ENCODE data around the gene SAYSD1. TPM values are rescaled to one million over a fixed set of nuclear protein-coding genes. Genes with fewer than 3 reads are reported as not detected.

The SAYSD1 gene
- total and polyA plus RNA-seq, 2 donors from 2014 or later, result 17.1 to 20.4 TPM

GRCh38 chr6:39086711-39087110 is 28.3 kb downstream of the SAYSD1 start:
- Histone ChIP-seq H3K27me3 (ENCODE audit: control insufficient read depth, insufficient read depth, low read length) (no peaks in the 10 kb centered on the region), H3K9me3 (ENCODE audit: control insufficient read depth in 2 of 3, insufficient read depth in 1 of 3, low read length in 3 of 3) (no peaks in the 10 kb centered on the region), H3K4me3 (ENCODE audit: low read length in 3 of 3) (no peak overlapping the region), H3K4me1 (ENCODE audit: control insufficient read depth in 2 of 3, insufficient read depth in 2 of 3, low read depth in 1 of 3, low read length in 3 of 3) (no peaks in the 10 kb centered on the region), H3K27ac (ENCODE audit: low read depth in 2 of 2, low read length in 2 of 2) (no peak overlapping the region), H3K9ac (ENCODE audit: low read length in 3 of 3) (no peak overlapping the region), H3K36me3 (ENCODE audit: control insufficient read depth in 2 of 3, insufficient read depth in 3 of 3, low read length in 3 of 3) (no peaks in the 10 kb centered on the region)
- intact Hi-C loops (cut with DNase I), result no loop called here
- FAIRE-seq (no peak), DNase-seq (no peak)
- no peak for TF ChIP-seq CTCF (IDR thresholded peaks at IDR 0.05; ENCODE audit: borderline replicate concordance, extremely low read depth, insufficient read depth)

GRCh38 chr6:39086294-39086693 is 28.7 kb downstream of the SAYSD1 start:
- no peak overlapping the region for H3K4me3 ChIP-seq (ENCODE audit: low read length in 3 of 3)
- H3K4me1 ChIP-seq (ENCODE audit: control insufficient read depth in 2 of 3, insufficient read depth in 2 of 3, low read depth in 1 of 3, low read length in 3 of 3), result no peaks in the 10 kb centered on the region
- FAIRE-seq (no peak), DNase-seq (no peak)
- intact Hi-C loops (cut with DNase I), result no loop called here
- H3K36me3 ChIP-seq (ENCODE audit: control insufficient read depth in 2 of 3, insufficient read depth in 3 of 3, low read length in 3 of 3), result no peaks in the 10 kb centered on the region
- H3K27ac ChIP-seq (ENCODE audit: low read depth in 2 of 2, low read length in 2 of 2), result no peak overlapping the region
- H3K9me3 ChIP-seq (ENCODE audit: control insufficient read depth in 2 of 3, insufficient read depth in 1 of 3, low read length in 3 of 3), result no peaks in the 10 kb centered on the region
- H3K9ac ChIP-seq (ENCODE audit: low read length in 3 of 3), result no peak overlapping the region
- TF ChIP-seq CTCF (IDR thresholded peaks at IDR 0.05; ENCODE audit: borderline replicate concordance, extremely low read depth, insufficient read depth), result no peak
- no peaks in the 10 kb centered on the region for H3K27me3 ChIP-seq (ENCODE audit: control insufficient read depth, insufficient read depth, low read length)

- intact Hi-C loops (cut with DNase I), result no loop called here
- DNase-seq, result no peak
- H3K4me3 ChIP-seq (ENCODE audit: low read length in 3 of 3), result no peak overlapping the region
- FAIRE-seq, result no peak
- no peak for TF ChIP-seq CTCF (IDR thresholded peaks at IDR 0.05; ENCODE audit: borderline replicate concordance, extremely low read depth, insufficient read depth)
- no peaks in the 10 kb centered on the region for H3K27me3 ChIP-seq (ENCODE audit: control insufficient read depth, insufficient read depth, low read length)
- H3K9ac ChIP-seq (ENCODE audit: low read length in 3 of 3), result no peak overlapping the region
- no peaks in the 10 kb centered on the region for H3K36me3 ChIP-seq (ENCODE audit: control insufficient read depth in 2 of 3, insufficient read depth in 3 of 3, low read length in 3 of 3)
- H3K27ac ChIP-seq (ENCODE audit: low read depth in 2 of 2, low read length in 2 of 2), result no peak overlapping the region
- no peaks in the 10 kb centered on the region for H3K4me1 ChIP-seq (ENCODE audit: control insufficient read depth in 2 of 3, insufficient read depth in 2 of 3, low read depth in 1 of 3, low read length in 3 of 3)
- H3K9me3 ChIP-seq (ENCODE audit: control insufficient read depth in 2 of 3, insufficient read depth in 1 of 3, low read length in 3 of 3), result no peaks in the 10 kb centered on the region
Measured at GRCh38 chr6:39085129-39085797, 29.7 kb downstream of the SAYSD1 start.

GRCh38 chr6:39084506-39084905 is 30.5 kb downstream of the SAYSD1 start:
- intact Hi-C loops (cut with DNase I), result no loop called here
- DNase-seq, result no peak

More at GRCh38 chr6:39084506-39084905, 30.5 kb downstream of the SAYSD1 start:
- Histone ChIP-seq H3K27ac (ENCODE audit: low read depth in 2 of 2, low read length in 2 of 2) (no peak overlapping the region), H3K36me3 (ENCODE audit: control insufficient read depth in 2 of 3, insufficient read depth in 3 of 3, low read length in 3 of 3) (no peaks in the 10 kb centered on the region), H3K4me3 (ENCODE audit: low read length in 3 of 3) (no peak overlapping the region), H3K4me1 (ENCODE audit: control insufficient read depth in 2 of 3, insufficient read depth in 2 of 3, low read depth in 1 of 3, low read length in 3 of 3) (no peaks in the 10 kb centered on the region), H3K27me3 (ENCODE audit: control insufficient read depth, insufficient read depth, low read length) (no peaks in the 10 kb centered on the region), H3K9ac (ENCODE audit: low read length in 3 of 3) (no peak overlapping the region), H3K9me3 (ENCODE audit: control insufficient read depth in 2 of 3, insufficient read depth in 1 of 3, low read length in 3 of 3) (no peaks in the 10 kb centered on the region)
- TF ChIP-seq CTCF (IDR thresholded peaks at IDR 0.05; ENCODE audit: borderline replicate concordance, extremely low read depth, insufficient read depth), result no peak
- no peak for FAIRE-seq

All from kidney (tissue), 14 donors.